Embryonic facial prominence (tissue), 1 donor: ENCODE results near the gene GAA.

Experiments used
- DNase-seq: peaks from one replicate; pipeline ENCODE4 v3.0.0-alpha.2; 2016; ENCODE audit errors: extremely low spot score

The GAA gene

GRCh38 chr17:80101011-80101945 lies at the start of gene GAA:
GAA (plus strand) TSS chr17:80101581; CDS start chr17:80104587, 3,006 bp downstream.
- peak; percentile 42 for DNase-seq

DNA sequence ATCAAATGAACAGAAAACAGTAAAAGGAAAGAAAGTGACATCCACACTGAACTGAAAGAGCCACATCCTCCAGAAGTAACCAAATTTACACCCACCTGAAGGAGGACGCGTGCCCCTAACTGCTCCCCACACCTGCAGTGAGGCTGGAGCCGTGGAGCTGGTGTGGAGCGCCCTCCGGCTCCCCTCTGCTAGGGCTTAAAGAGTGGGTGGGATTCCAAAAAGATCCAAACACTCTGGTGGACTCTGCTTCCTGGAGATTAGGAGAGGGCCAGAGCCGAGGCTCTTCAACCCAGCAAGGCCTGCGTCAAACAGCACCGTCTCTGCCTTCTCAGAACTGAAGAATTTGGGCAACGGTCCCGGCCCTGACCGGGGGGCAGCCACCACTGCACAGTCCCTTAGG lies 49.7 kb upstream of the GAA start:
- DNase-seq = no peak

DNA sequence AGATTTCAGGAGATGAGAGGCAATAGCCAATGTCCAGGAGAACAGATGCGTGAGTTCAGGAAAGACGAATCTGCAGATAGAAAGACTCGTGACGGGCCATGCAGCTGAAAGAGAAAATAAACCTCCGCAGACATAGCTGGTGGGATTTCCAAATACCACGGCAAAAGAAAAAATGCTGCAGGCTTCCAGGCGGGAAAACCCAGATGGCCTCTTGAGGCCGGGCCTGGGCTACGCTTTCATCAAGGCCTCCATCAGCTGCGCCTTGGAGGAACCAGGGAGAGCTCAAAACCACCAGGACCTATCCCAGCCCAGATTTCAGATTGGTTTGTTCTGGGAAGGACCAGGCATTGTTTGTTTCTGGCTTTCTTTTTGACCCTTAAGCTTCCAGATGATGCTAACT lies 48.3 kb upstream of the GAA start:
- DNase-seq = no peak

DNA sequence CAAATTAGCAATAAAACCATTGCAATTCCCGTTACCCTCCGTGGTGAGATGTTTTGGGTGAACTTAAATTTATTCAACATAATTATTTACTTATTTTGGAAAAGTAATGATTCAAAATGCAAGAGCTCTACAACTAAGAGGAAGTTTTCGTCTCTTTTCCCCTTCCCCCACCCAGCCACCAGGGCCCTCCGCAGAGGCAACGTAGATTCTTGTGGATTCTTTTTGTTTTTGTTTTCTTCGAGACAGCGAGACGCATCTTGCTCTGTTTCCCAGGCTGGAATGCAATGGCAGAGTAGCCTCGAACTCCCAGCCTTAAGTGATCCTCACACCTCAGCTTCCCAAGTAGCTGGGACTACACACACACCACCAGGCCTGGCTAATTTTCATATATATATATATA lies 45.8 kb upstream of the GAA start:
- DNase-seq = no peak

DNA sequence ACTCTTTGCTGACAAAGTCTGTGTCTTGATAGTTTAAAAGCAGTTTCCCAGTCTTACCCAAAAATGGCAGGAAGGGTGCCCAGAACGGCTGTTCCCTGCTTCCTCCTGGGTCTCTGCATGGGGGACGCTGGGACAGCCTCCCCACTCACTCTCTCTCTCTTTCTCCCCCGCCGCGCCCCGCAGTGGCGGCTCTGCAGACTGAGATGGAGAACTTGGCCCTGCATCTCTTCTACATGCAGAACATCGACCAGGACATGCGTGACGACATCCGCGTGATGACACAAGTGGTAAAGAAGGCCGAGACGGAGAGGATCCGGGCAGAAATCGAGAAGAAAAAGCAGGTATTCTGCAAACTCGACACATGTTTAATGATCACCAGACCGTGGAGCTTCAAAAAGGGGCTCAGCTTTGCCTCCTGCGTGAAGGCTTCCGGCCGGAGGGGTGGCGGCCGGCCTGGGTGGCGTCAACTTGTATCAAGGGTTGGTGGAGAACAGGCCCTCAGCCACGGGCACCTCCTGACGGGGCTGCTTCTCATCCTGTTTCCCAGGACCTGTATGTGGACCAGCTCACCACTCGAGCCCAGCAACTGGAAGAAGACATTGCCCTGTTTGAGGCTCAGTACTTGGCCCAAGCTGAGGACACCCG lies 42.9 kb upstream of the GAA start:
- no peak for DNase-seq

- DNase-seq = no peak
Measured at GRCh38 chr17:80060644-80061043, 40.7 kb upstream of the GAA start.

GRCh38 chr17:80061421-80061820 lies 40.0 kb upstream of the GAA start:
- no peak for DNase-seq

DNA sequence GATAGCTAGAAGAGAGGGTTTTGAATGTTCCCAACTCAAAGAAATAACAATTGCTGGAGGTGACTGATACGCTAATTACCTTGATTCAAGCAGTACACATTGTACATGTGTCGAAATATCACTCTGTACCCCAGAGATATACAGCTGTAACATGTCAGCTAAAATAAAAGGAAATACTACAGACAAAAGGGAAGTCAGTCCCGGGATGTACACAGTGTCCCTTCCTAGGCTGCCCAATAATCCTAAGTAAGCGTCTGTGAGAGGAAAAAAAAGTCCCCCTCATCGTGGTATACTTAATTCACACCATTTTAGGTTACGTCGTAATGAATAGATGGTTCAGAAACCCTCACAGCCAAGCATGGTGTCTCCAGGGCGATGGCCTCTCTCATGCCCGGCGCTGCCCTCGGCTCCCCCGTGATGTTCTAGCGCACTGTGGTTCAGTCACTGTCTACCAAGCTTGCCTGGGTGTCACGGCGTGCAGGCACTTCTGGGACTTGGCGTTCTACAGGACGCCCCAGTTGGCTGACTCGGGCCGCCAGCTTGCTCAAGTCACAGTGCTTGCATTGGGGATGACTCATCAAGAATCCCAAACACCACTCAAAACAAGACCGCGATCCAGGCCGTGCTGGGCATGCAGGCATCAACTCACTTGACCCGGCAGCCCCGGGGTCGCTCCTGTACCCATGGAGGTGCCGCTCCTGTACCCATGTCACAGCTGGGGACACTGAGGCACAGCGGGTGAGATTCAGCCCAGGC lies 37.4 kb upstream of the GAA start:
- no peak for DNase-seq

- no peak for DNase-seq
Measured at GRCh38 chr17:80064696-80065095, 36.7 kb upstream of the GAA start.

DNA sequence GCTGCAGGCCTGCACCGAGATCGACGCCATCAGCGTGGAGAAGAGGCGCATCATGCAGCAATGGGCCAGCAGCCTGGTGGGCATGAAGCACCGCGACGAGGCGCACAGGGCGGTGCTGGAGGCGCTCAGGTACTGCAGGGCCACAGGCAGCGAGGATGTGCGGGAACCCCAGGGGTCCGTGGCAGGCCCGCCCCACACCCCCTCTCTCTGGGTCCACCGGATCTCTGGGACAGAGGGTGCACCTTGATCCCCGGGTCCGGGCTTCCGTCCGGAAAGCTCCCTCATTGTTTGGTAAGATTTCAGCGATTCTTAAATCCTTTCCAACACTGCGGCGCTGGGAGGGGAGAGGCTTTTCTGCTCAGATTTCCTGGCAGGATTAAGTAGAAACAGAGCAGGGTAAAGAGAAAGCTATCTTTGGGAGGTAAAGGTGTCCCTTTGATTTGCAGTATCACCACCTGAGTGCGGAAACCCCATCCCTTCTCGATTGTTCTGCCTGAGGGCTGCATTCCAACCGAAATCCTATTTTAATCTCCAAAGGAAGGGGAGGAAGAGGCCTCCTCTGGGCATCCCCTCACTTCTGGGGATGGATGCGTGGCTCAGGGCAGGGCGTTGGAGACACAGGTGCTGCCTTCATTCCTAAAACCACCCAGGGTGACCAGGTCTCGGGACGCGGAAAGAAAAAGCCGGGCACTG lies 35.8 kb upstream of the GAA start:
- no peak for DNase-seq

DNA sequence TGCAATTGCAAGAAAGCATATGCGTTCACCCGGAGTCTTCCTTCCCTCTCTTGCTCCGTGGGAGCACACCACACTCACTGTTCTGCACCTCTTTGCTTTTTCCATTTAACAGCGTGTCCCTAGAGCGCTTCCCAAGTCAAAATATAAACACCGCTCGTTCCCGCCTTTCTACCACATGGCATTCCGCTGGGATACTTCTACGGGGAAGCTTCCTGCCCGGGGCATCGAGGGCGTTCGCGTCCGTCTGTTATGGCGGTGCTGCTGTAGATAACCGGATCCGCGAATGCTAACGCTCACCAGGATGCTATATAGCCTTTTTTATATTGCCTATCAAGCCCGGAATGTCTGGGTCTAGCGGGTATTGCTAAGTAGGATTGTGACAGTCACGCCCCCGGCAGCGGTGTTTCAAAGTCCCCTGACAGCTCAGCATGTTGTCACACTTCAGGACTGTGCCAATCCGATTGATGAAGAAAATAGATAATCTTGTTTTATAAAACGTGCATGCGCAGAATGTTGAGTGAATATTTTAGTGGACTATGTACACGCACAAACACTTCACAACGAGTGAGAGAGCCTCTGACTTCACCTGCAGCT lies 33.9 kb upstream of the GAA start:
- DNase-seq = no peak

- no peak for DNase-seq
Measured at GRCh38 chr17:80068301-80069222, 32.8 kb upstream of the GAA start.

DNA sequence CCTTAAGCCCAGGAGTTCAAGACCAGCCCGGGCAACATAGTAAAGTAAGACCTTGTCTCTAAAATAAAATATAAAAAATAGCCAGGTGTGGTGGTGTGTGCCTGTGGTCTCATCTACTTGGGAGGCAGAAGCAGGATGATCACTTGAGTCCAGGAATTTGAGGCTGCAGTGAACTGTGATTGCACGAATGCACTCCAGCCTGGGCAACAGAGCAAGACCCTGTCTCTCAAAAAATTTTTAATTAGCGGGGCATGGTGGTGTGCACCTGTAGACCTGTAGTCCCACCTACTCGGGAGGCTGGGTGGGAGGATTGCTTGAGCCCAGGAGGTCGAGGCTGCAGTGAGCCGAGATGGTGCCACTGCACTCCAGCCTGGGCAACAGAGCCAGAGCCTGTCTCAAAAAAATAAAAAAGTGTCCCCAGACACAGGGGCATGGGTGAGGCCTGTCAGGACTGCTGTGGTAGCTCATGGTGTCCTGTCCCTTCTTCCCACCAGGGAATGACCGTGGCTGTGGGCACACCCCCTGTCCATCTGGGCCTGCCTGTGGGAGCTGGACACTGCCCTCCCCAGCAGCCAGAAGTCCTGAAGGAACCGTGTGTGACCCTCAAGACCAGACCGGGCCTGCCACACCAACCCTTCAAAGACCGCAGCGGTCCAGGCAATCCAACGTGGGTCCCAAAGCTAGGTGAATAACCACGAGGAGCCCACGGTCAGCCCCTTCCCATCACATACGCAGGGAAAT lies 30.8 kb upstream of the GAA start:
- DNase-seq = no peak

DNA sequence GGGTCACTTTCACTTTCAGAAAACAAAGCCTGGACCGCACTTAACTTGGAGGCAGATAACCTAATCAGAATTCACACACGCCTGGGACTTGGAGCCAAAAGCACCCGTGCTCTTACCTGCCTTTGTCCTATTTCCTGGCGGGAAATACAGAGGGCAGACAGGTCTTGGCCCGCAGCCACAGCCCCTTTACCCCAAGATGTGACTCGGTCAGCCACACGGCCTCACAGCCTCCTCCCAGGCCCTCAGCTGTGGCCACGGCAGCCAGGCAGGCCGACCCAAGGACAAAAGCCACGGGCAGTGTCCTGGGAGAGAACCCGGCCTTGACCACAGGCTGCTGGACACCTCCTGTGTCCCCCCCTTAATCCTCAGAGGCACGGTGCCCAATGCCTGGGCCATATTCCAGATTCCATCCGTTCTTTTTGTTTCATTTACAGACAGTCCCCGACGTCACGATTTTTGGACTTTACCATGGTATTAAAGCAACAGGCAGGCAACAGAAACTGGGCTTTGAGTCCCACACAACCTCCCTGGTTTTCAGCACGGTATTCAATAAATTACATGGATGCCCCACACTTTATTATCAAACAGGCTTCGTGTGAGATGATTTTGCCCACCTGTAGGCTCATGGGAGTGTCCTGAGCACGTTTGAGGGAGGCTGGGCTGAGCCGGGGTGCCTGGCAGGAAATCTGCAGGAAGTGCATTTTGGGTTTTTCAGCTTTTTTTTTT lies 30.1 kb upstream of the GAA start:
- no peak for DNase-seq

GRCh38 chr17:80072410-80072809 lies 29.0 kb upstream of the GAA start:
- no peak for DNase-seq

DNA sequence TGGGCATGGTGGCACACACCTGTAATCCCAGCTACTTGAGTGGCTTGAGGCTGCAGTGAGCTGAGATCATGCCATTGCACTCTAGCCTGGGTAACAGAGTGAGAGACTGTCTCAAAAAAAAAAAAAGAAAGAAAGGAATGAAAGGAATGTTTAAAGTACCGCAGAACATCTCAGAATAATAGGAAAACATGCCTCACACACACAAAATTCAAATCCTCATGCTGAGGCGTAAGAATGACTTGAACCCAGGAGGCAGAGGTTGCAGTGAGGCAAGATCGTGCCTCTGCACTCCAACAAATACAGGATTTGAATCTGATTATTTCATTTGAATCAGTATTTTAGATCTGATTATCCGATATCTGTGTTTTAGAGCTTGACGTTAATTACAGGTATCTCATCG lies 21.3 kb upstream of the GAA start:
- no peak for DNase-seq

DNA sequence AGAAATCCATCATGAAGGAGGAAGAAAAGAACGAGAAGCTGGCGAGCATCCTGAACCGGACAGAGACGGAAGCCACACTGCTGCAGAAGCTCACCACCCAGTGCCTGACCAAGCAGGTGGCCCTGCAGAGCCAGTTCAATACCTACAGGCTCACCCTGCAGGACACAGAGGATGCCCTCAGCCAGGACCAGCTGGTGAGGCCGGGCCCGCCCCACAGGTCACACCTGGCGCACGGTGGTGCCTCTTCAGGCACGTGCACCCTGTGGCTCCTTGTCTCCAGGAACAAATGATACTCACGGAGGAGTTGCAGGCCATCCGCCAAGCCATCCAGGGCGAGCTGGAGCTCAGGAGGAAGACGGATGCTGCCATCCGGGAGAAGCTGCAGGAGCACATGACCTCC lies 19.8 kb upstream of the GAA start:
- no peak for DNase-seq

GRCh38 chr17:80082403-80083135 lies 18.8 kb upstream of the GAA start:
- DNase-seq = peak; percentile 27
